B cell (primary cell): ENCODE results near the gene ABITRAM. TPM values are rescaled to one million over a fixed set of nuclear protein-coding genes. Genes with fewer than 3 reads are reported as not detected.

Source experiments
- ATAC-seq: fragments of 200-7000 bp; cut with Tn5 transposase; one replicate; pipeline ENCODE4 v1.10.0; 2021; ENCODE audit warnings: low read depth, mild to moderate bottlenecking, moderate number of reproducible peaks, moderate library complexity
- CTCF ChIA-PET: fragments of 350-600 bp; sonication (Branson Sonifier 250); formaldehyde crosslinking; loops from one replicate; lab custom pipeline; 2021; ENCODE audit warnings: antibody characterized with exemption, inconsistent platforms; lab: Charles Lee
- POLR2A ChIA-PET: fragments of 350-600 bp; sonication (Branson Sonifier 250); formaldehyde crosslinking; loops from one replicate; lab custom pipeline; 2021; ENCODE audit warnings: antibody characterized with exemption; lab: Charles Lee
- DNase-seq: peaks from one replicate; pipeline ENCODE4 v3.0.0; 2013
- H2AFZ ChIP-seq: 2 replicates; pipeline ENCODE4 v1.6.1; 2012; ENCODE audit warnings: mild to moderate bottlenecking, low read depth, low read length; ENCODE audit not compliant: insufficient read depth, poor library complexity, severe bottlenecking
- H3K27ac ChIP-seq, 2 donors: 1 replicate in 1 of 2; 2 replicates in 1 of 2; pipeline ENCODE4 v1.5.1; 2012 to 2013; ENCODE audit warnings: low read length in 2 of 2, mild to moderate bottlenecking in 2 of 2, moderate library complexity in 1 of 2
- H3K27me3 ChIP-seq, 4 experiments: fragments of 200-600 bp in 1 of 4; sonication (generic) in 1 of 4; replicated peaks in 1 of 4; 1 replicate in 2 of 4; 2 replicates in 2 of 4; pipeline versions ENCODE4 v1.6.1 to v1.7.0; 2013 to 2016; ENCODE audit warnings: low read length in 3 of 4, mild to moderate bottlenecking in 2 of 4, mixed read lengths in 1 of 4, moderate library complexity in 1 of 4; ENCODE audit not compliant: insufficient read depth in 4 of 4, control insufficient read depth in 3 of 4; ENCODE audit errors: control extremely low read depth in 1 of 4
- H3K36me3 ChIP-seq, 2 experiments: replicated peaks in 1 of 2; 1 replicate in 1 of 2; 2 replicates in 1 of 2; pipeline versions ENCODE4 v1.6.1 to v1.7.1; 2013; ENCODE audit warnings: low read length in 1 of 2; ENCODE audit not compliant: insufficient read depth in 2 of 2, control insufficient read depth in 1 of 2; ENCODE audit errors: control extremely low read depth in 1 of 2, extremely low read depth in 1 of 2
- H3K4me1 ChIP-seq, 2 donors: fragments of 200-600 bp in 1 of 2; sonication (generic) in 1 of 2; 1 replicate in 1 of 2; 2 replicates in 1 of 2; pipeline versions ENCODE4 v1.5.1 to v1.6.1; 2013 to 2017; ENCODE audit warnings: low read length in 2 of 2; ENCODE audit not compliant: control insufficient read depth in 2 of 2, insufficient read depth in 2 of 2
- H3K4me2 ChIP-seq: replicated peaks from 2 replicates; pipeline ENCODE3; 2012; ENCODE audit warnings: mild to moderate bottlenecking, low read depth, low read length; ENCODE audit not compliant: poor library complexity, severe bottlenecking
- H3K4me3 ChIP-seq, 5 experiments: fragments of 200-600 bp in 1 of 5; sonication (generic) in 1 of 5; 1 replicate in 3 of 5; 2 replicates in 2 of 5; pipeline versions ENCODE4 v1.5.1 to v1.7.0; 2011 to 2016; ENCODE audit warnings: low read length in 4 of 5, mild to moderate bottlenecking in 4 of 5, low read depth in 2 of 5, control low read depth in 1 of 5, moderate library complexity in 1 of 5; ENCODE audit not compliant: insufficient read depth in 1 of 5; ENCODE audit errors: control extremely low read depth in 1 of 5, extremely low read depth in 1 of 5
- H3K79me2 ChIP-seq: fragments of 200-600 bp; sonication (generic); one replicate; pipeline ENCODE4 v1.6.0; 2016; ENCODE audit warnings: low read length; ENCODE audit not compliant: control insufficient read depth, insufficient read depth
- H3K9ac ChIP-seq: fragments of 200-600 bp; sonication (generic); 2 replicates; pipeline ENCODE4 v1.6.1; 2017; ENCODE audit warnings: mild to moderate bottlenecking, low read length, moderate library complexity
- H3K9me3 ChIP-seq, 3 donors: one replicate each; pipeline versions ENCODE4 v1.6.1 to v1.7.1; 2013; ENCODE audit warnings: low read length in 2 of 3; ENCODE audit not compliant: control insufficient read depth in 2 of 3, insufficient read depth in 1 of 3; ENCODE audit errors: control extremely low read depth in 1 of 3
- H4K20me1 ChIP-seq: 2 replicates; pipeline ENCODE4 v1.6.0; 2012; ENCODE audit warnings: mild to moderate bottlenecking, low read length; ENCODE audit not compliant: insufficient read depth, control insufficient read depth, poor library complexity, severe bottlenecking
- H3K27ac Mint-ChIP-seq: one replicate; pipeline ENCODE4 v1.8.0; 2021; ENCODE audit warnings: mixed read lengths
- H3K27me3 Mint-ChIP-seq: one replicate; pipeline ENCODE4 v1.8.0; 2021; ENCODE audit warnings: mixed read lengths
- H3K4me1 Mint-ChIP-seq: one replicate; pipeline ENCODE4 v1.8.0; 2021; ENCODE audit warnings: mixed read lengths
- H3K4me3 Mint-ChIP-seq: one replicate; pipeline ENCODE4 v1.8.0; 2021; ENCODE audit warnings: mixed read lengths
- H3K9me3 Mint-ChIP-seq: one replicate; pipeline ENCODE4 v1.8.0; 2022; ENCODE audit warnings: mixed read lengths; ENCODE audit not compliant: insufficient read depth
- EZH2 ChIP-seq: IDR thresholded peaks from 2 replicates; pipeline ENCODE4 v1.6.1; 2012; ENCODE audit warnings: borderline replicate concordance, low read depth, mild to moderate bottlenecking, moderate library complexity, low read length; ENCODE audit not compliant: insufficient read depth, poor library complexity, severe bottlenecking
- WGBS: methylation state at CpG from one replicate; pipeline ENCODE4 v1.1.5; 2013; ENCODE audit warnings: missing lambda C conversion rate; ENCODE audit not compliant: insufficient coverage; 5-methylcytosine and 5-hydroxymethylcytosine counted together
- intact Hi-C: fragments of 100-400 bp; cut with micrococcal nuclease; formaldehyde crosslinking; loops from one replicate; pipeline ENCODE4 v1.10.0; 2022
- polyA plus RNA-seq: library from polyadenylated mRNA; depleted of rRNA; stranded (reverse); fragments of >200 nt; gene quantifications from 2 replicates; pipeline ENCODE4 v1.2.3, GENCODE V29; 2012
- total RNA-seq, 2 donors: library from RNA; stranded (reverse); fragments of 120-200 nt in 1 of 2; gene quantifications; 1 replicate in 1 of 2; 2 replicates in 1 of 2; pipeline versions ENCODE4 v1.2.3 to v1.2.4, GENCODE V29; 2013 to 2022
- TF ChIP-seq, protein P1 (sequence below): fragments of 200-600 bp; IDR thresholded peaks from one replicate; pipeline ENCODE4 v1.8.0; 2022; ENCODE audit warnings: antibody characterized with exemption, mild to moderate bottlenecking

ABITRAM gene
- total and polyA plus RNA-seq, 2 donors (not counting 1 experiment from before 2014, with no cell fraction given) = 6.6 to 8.3 TPM

DNA sequence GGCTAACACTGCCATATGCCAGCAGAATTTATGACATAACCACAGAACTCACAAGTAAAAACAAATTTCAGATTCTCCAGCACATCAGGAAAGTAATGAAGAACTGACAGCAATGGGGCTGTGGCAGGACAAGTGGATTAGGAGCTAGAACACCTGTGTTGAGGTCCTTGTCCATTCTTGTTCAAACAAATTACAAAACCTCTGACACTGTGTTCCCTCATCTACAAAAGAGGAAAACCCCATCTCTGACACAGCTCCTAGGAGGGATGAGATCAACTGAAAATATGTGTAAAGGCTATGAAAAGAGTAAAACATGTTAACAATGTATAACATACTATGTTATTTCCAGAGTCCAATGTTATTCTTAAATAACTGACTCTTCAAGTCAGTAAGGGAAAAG lies 23.8 kb upstream of the ABITRAM start:
- POLR2A ChIA-PET = no interaction called here
- ATAC-seq = no peak
- DNase-seq = no peak
- Histone ChIP-seq H3K4me1 (no peaks in the 10 kb centered on the region), H3K4me2 (no peak overlapping the region), H3K9ac (no peak overlapping the region), H4K20me1 (no peaks in the 10 kb centered on the region), H3K27ac (no peak overlapping the region), H3K4me3 (no peak overlapping the region), H2AFZ (no peak overlapping the region), H3K36me3 (peaks cover 2 to 84% of the 10 kb centered on the region in 2 experiments), H3K9me3 (no peaks in the 10 kb centered on the region), H3K79me2 (no peaks in the 10 kb centered on the region), H3K27me3 (no peaks in the 10 kb centered on the region)
- Mint-ChIP-seq H3K4me3 (no peak overlapping the region), H3K27me3 (no peaks in the 10 kb centered on the region), H3K9me3 (no peaks in the 10 kb centered on the region), H3K27ac (no peak overlapping the region), H3K4me1 (no peaks in the 10 kb centered on the region)
- TF ChIP-seq EZH2 = no peak
- TF ChIP-seq, protein P1, sequence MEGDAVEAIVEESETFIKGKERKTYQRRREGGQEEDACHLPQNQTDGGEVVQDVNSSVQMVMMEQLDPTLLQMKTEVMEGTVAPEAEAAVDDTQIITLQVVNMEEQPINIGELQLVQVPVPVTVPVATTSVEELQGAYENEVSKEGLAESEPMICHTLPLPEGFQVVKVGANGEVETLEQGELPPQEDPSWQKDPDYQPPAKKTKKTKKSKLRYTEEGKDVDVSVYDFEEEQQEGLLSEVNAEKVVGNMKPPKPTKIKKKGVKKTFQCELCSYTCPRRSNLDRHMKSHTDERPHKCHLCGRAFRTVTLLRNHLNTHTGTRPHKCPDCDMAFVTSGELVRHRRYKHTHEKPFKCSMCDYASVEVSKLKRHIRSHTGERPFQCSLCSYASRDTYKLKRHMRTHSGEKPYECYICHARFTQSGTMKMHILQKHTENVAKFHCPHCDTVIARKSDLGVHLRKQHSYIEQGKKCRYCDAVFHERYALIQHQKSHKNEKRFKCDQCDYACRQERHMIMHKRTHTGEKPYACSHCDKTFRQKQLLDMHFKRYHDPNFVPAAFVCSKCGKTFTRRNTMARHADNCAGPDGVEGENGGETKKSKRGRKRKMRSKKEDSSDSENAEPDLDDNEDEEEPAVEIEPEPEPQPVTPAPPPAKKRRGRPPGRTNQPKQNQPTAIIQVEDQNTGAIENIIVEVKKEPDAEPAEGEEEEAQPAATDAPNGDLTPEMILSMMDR = no peak
- intact Hi-C loops = no loop called here
- CTCF ChIA-PET = no interaction called here

DNA sequence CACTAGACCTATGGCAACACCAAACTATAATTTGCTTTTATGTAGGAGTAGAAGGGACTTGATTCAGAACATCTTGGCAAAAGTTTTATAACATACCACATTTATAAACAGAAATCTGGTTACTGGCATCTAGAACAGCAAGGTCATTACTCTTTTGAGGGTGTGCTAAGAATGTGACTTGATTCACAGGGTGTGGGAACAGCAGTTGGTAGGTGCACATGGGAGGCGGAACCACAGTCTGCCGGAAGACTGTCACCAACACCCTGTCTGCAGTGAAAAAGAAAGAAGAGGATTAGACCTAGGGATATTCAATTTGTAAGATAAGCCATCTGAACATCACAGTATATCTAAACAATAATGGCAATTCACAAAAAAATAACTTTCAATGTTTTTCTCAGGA lies 23.3 kb upstream of the ABITRAM start:
- no CpG with 5 or more reads among the region's 2 CpGs for WGBS
- no peak overlapping the region for H3K27ac ChIP-seq
- POLR2A ChIA-PET = no interaction called here

More for the DNA sequence above, 23.3 kb upstream of the ABITRAM start:
- ATAC-seq (no peak), DNase-seq (no peak)
- CTCF ChIA-PET = no interaction called here
- Histone ChIP-seq H3K4me1 (no peaks in the 10 kb centered on the region), H2AFZ (no peak overlapping the region), H3K9ac (no peak overlapping the region), H3K4me3 (no peak overlapping the region), H3K4me2 (no peak overlapping the region), H3K9me3 (no peaks in the 10 kb centered on the region), H3K36me3 (peaks cover 2 to 83% of the 10 kb centered on the region in 2 experiments), H3K27me3 (no peaks in the 10 kb centered on the region), H3K79me2 (no peaks in the 10 kb centered on the region), H4K20me1 (no peaks in the 10 kb centered on the region)
- Mint-ChIP-seq H3K4me3 (no peak overlapping the region), H3K9me3 (no peaks in the 10 kb centered on the region), H3K4me1 (no peaks in the 10 kb centered on the region), H3K27ac (no peak overlapping the region), H3K27me3 (no peaks in the 10 kb centered on the region)
- TF ChIP-seq EZH2 = no peak
- TF ChIP-seq, protein P1 = no peak
- intact Hi-C loops = no loop called here
